Spleen (tissue), 11 donors: ENCODE measurements around the gene CHFR. TPM values are rescaled to one million over a fixed set of nuclear protein-coding genes. Genes with fewer than 3 reads are reported as not detected.

Experiments
- DNase-seq: peaks from one replicate; pipeline ENCODE4 v3.0.0-alpha.2; 2020
- H3K27ac ChIP-seq, 8 donors: fragments of 200-600 bp; sonication (generic) in 7 of 8; 1 replicate in 4 of 8; 2 replicates in 4 of 8; pipeline versions ENCODE4 v1.5.0 to v1.8.0; 2016 to 2021; ENCODE audit warnings: inconsistent platforms in 4 of 8, mild to moderate bottlenecking in 4 of 8, moderate library complexity in 1 of 8
- H3K27me3 ChIP-seq, 7 donors: fragments of 200-600 bp; sonication (generic) in 6 of 7; replicated peaks in 1 of 7; 1 replicate in 4 of 7; 2 replicates in 3 of 7; pipeline versions ENCODE4 v1.5.0 to v1.8.0; 2016 to 2021; ENCODE audit warnings: inconsistent platforms in 3 of 7, mild to moderate bottlenecking in 1 of 7
- H3K36me3 ChIP-seq, 6 donors: fragments of 200-600 bp; sonication (generic) in 5 of 6; 1 replicate in 4 of 6; 2 replicates in 2 of 6; pipeline versions ENCODE4 v1.5.0 to v1.8.0; 2016 to 2021; ENCODE audit warnings: inconsistent platforms in 2 of 6
- H3K4me1 ChIP-seq, 6 donors: fragments of 200-600 bp; sonication (generic) in 5 of 6; 1 replicate in 3 of 6; 2 replicates in 3 of 6; pipeline versions ENCODE4 v1.5.0 to v1.8.0; 2016 to 2021; ENCODE audit warnings: inconsistent platforms in 3 of 6
- H3K4me3 ChIP-seq, 8 donors: fragments of 200-600 bp; sonication (generic) in 7 of 8; 1 replicate in 4 of 8; 2 replicates in 4 of 8; pipeline versions ENCODE4 v1.5.0 to v1.8.0; 2016 to 2021; ENCODE audit warnings: inconsistent platforms in 4 of 8, mild to moderate bottlenecking in 4 of 8, moderate library complexity in 2 of 8
- H3K9me3 ChIP-seq, 8 donors: fragments of 200-600 bp; sonication (generic) in 7 of 8; 1 replicate in 4 of 8; 2 replicates in 4 of 8; pipeline versions ENCODE4 v1.5.0 to v1.8.0; 2016 to 2021; ENCODE audit warnings: inconsistent platforms in 4 of 8
- CTCF ChIP-seq, 11 experiments: fragments of 200-600 bp in 7 of 11; fragments of 450-650 bp in 4 of 11; sonication (generic) in 4 of 11; IDR thresholded peaks in 8 of 11; conservative IDR thresholded peaks in 3 of 11; 1 replicate in 7 of 11; 2 replicates in 4 of 11; pipeline versions ENCODE4 v1.4.0 to v1.8.0; 2016 to 2021; ENCODE audit warnings: antibody characterized with exemption in 11 of 11, inconsistent platforms in 4 of 11, mild to moderate bottlenecking in 1 of 11
- POLR2A ChIP-seq, 3 donors: fragments of 450-650 bp; IDR thresholded peaks; one replicate each; pipeline ENCODE4 v1.5.1; 2017; ENCODE audit warnings: antibody characterized with exemption in 3 of 3, mild to moderate bottlenecking in 1 of 3
- POLR2AphosphoS5 ChIP-seq, 3 donors: sonication (generic); formaldehyde crosslinking; IDR thresholded peaks; one replicate each; pipeline ENCODE4 v1.5.1; 2017; ENCODE audit warnings: antibody characterized with exemption in 3 of 3
- WGBS, 5 donors: extraction: QIAGEN DNeasy Blood & Tissue Kit in 3 of 5; methylation state at CpG; one replicate each; pipeline versions ENCODE4 v1.1.5 to v1.1.7; 2013 to 2018; 5-methylcytosine and 5-hydroxymethylcytosine counted together
- intact Hi-C: fragments of 100-400 bp; cut with DNase I; formaldehyde crosslinking; loops from one replicate; pipeline ENCODE4 v1.15.0; 2023; ENCODE audit warnings: low total_unique reads
- polyA plus RNA-seq, 3 donors: library from polyadenylated mRNA; stranded (reverse); fragments of 200-250 nt; gene quantifications; one replicate each; pipeline ENCODE4 v1.2.1, GENCODE V29; 2013
- total RNA-seq, 7 donors: library from RNA; depleted of rRNA in 3 of 7; stranded (reverse); fragments of >200 nt in 3 of 7; fragmentation: NEBNext Ultra II Directional in 4 of 7; extraction: Animal tissue kit (Norgen Biotek cat#: 25700) in 4 of 7; gene quantifications; one replicate each; pipeline versions ENCODE4 v1.1.0 to v1.2.1, GENCODE V29; 2016 to 2021
- donor health status: healthy with polysubstance abuse.
- donor health status: DM: no; HTN: no; CAD: no; lungs with moderate emphysema.
- donor health status: DM: no; HTN: no; CAD: no.
- donor health status: Bipolar disorder and iron deficiency.
- donor health status: healthy.
- donor health status: DM: no; HTN: no; CAD: no.
- donor health status: DM: yes; HTN: yes; CAD: no.

The CHFR gene
- total and polyA plus RNA-seq, 10 donors, result 26.7 to 87.2 (median 64.6) TPM

- H3K4me1 ChIP-seq, result peaks cover 0 to 26% (median 8%) of the 10 kb centered on the region in 6 donors
- intact Hi-C loops, result no loop called here
- H3K36me3 ChIP-seq, result peaks cover 5 to 91% (median 70%) of the 10 kb centered on the region in 6 donors
- DNase-seq, result no peak
- peak overlapping the region in 1 of 8 donors; percentile 71 for H3K27ac ChIP-seq
- 86 to 94% (median 89%) methylated on average over 8 of the region's 8 CpGs for WGBS, 5 donors
- H3K9me3 ChIP-seq, result no peaks in the 10 kb centered on the region
- H3K27me3 ChIP-seq, result no peaks in the 10 kb centered on the region
- TF ChIP-seq POLR2A (IDR thresholded peaks at IDR 0.05), result no peak
- no peak for TF ChIP-seq CTCF (IDR thresholded peaks at IDR 0.05 in 8 of 11, conservative IDR thresholded peaks at IDR 0.05 in 3 of 11)
- TF ChIP-seq POLR2AphosphoS5 (IDR thresholded peaks at IDR 0.05), result no peak
- no peak overlapping the region for H3K4me3 ChIP-seq
These were observed 68.8 kb downstream of the CHFR start for GRCh38 chr12:132818562-132818961.

- H3K36me3 ChIP-seq, result peaks cover 5 to 93% (median 72%) of the 10 kb centered on the region in 6 donors
- H3K27ac ChIP-seq, result no peak overlapping the region
- no peaks in the 10 kb centered on the region for H3K9me3 ChIP-seq
- intact Hi-C loops, result no loop called here
- H3K4me3 ChIP-seq, result no peak overlapping the region
- whole genome bisulfite sequencing, 5 donors, result 97 to 99% (median 98%) methylated on average over 21 of the region's 21 CpGs
- H3K27me3 ChIP-seq, result no peaks in the 10 kb centered on the region
- no peak for TF ChIP-seq POLR2AphosphoS5 (IDR thresholded peaks at IDR 0.05)
- TF ChIP-seq CTCF (IDR thresholded peaks at IDR 0.05 in 8 of 11, conservative IDR thresholded peaks at IDR 0.05 in 3 of 11), result no peak
- TF ChIP-seq POLR2A (IDR thresholded peaks at IDR 0.05), result no peak
- peaks cover 0 to 19% (median 0%) of the 10 kb centered on the region in 6 donors for H3K4me1 ChIP-seq
- no peak for DNase-seq
These were observed 73.2 kb downstream of the CHFR start for GRCh38 chr12:132814232-132814631.

- H3K4me3 ChIP-seq, result no peak overlapping the region
- peak overlapping the region in 1 of 8 donors; percentile 17 for H3K27ac ChIP-seq
- peaks cover 5 to 93% (median 68%) of the 10 kb centered on the region in 6 donors for H3K36me3 ChIP-seq
- TF ChIP-seq POLR2AphosphoS5 (IDR thresholded peaks at IDR 0.05) (no peak), POLR2A (IDR thresholded peaks at IDR 0.05) (no peak), CTCF (IDR thresholded peaks at IDR 0.05 in 8 of 11, conservative IDR thresholded peaks at IDR 0.05 in 3 of 11) (no peak)
- peaks cover 0 to 11% (median 0%) of the 10 kb centered on the region in 6 donors for H3K4me1 ChIP-seq
- intact Hi-C loops, result no loop called here
- no peaks in the 10 kb centered on the region for H3K9me3 ChIP-seq
- no peak for DNase-seq
- no peaks in the 10 kb centered on the region for H3K27me3 ChIP-seq
- 90 to 93% (median 92%) methylated on average over 5 to 6 of the region's 6 CpGs for WGBS, 5 donors
These were observed 74.0 kb downstream of the CHFR start for GRCh38 chr12:132813443-132813842.

- Histone ChIP-seq H3K4me3 (no peak overlapping the region), H3K27me3 (no peaks in the 10 kb centered on the region), H3K9me3 (no peaks in the 10 kb centered on the region), H3K27ac (peak overlapping the region in 1 of 8 donors; percentile 17), H3K4me1 (peaks cover 0 to 9% (median 0%) of the 10 kb centered on the region in 6 donors), H3K36me3 (peaks cover 5 to 93% (median 70%) of the 10 kb centered on the region in 6 donors)
- intact Hi-C loops, result no loop called here
- WGBS, 5 donors, result 88 to 93% (median 91%) methylated on average over 8 of the region's 8 CpGs
- no peak for DNase-seq
- TF ChIP-seq CTCF (IDR thresholded peaks at IDR 0.05 in 8 of 11, conservative IDR thresholded peaks at IDR 0.05 in 3 of 11) (no peak), POLR2AphosphoS5 (IDR thresholded peaks at IDR 0.05) (no peak), POLR2A (IDR thresholded peaks at IDR 0.05) (no peak)
These were observed 74.6 kb downstream of the CHFR start for GRCh38 chr12:132812631-132813305.
